ENCODE measurements around the gene STX10. TPM values are rescaled to one million over a fixed set of nuclear protein-coding genes. Genes with fewer than 3 reads are reported as not detected.

Gene STX10
- total RNA-seq, 1 experiment from 2014 or later, result 37.9 TPM

DNA sequence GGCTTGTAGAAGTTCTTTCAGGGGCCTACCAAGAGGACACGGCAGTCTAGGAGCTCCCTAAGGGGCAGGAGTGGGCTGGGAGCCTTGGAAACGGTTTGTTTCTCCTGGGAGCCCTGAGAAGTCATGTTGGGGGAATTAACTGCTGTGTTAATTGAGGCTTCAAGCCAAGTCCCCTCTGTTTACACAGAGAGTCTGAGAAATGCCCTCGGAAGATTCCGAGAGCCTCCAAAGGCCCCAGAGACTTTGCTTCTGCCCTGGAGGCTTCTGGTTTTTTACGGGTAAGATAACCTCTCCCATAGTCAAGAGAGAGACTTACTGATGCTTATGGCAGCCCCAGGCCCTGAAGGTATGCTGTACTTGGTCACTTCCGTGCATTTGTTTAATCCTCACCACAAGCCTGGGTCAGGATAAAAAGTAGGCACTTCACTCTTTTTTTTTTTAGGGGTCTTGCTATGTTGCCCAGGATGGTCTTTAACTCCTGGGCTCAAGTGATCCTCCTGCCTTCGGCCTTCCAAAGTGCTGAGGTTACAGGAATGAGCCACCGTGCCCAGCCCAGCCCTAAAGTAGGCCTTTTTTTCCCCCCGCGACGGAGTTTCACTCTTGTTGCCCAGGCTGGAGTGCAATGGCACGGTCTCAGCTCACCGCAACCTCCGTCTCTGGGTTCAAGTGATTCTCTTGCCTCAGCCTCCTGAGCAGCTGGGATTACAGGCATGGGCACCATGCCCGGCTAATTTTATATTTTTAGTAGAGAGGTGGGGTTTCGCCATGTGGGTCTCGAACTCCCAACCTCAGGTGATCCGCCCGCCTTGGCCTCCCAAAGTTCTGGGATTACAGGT lies 15.2 kb upstream of the STX10 start:
- ChIA-PET CTCF (interaction anchor here (0.6 to 1.4 kb wide), 3 partner anchors 30 to 187 kb away, joined by 3 to 4 read pairs (median 4); no protein-coding TSS in a partner anchor), POLR2A (interaction anchor here (1.3 to 7.2 kb wide), 5 partner anchors 10 to 188 kb away, joined by 3 to 101 read pairs (median 40); partner anchors contain the start of genes IER2 and STX10)
- no peaks in the 10 kb centered on the region for H3K27me3 Mint-ChIP-seq (ENCODE audit: insufficient read depth, unreplicated experiment)
- peak; percentile 32 for DNase-seq (ENCODE audit: unreplicated experiment)
- intact Hi-C loops (cut with micrococcal nuclease), result loop anchor here (5.0 kb wide), 1 partner anchor 48 kb away; the partner anchor contains the start of genes NACC1 and TRMT1
- BruUV-seq (replicated peaks), result no TSS peak
- peak overlapping the region; percentile 62 for H3K4me3 Mint-ChIP-seq (ENCODE audit: unreplicated experiment)
- no peaks in the 10 kb centered on the region for H3K9me3 Mint-ChIP-seq (ENCODE audit: unreplicated experiment)
- peak overlapping the region; percentile 85 for H3K27ac Mint-ChIP-seq (ENCODE audit: low read depth, unreplicated experiment)
- peaks cover 33% of the 10 kb centered on the region for H3K4me1 Mint-ChIP-seq (ENCODE audit: insufficient read depth, unreplicated experiment)
- no peaks in the 10 kb centered on the region for H3K36me3 Mint-ChIP-seq (ENCODE audit: insufficient read depth, unreplicated experiment)
- no peak for TF ChIP-seq CTCF (IDR thresholded peaks at IDR 0.05; ENCODE audit: unreplicated experiment)

- BruUV-seq (replicated peaks), result no TSS peak
- H3K36me3 Mint-ChIP-seq (ENCODE audit: insufficient read depth, unreplicated experiment), result no peaks in the 10 kb centered on the region
Measured at GRCh38 chr19:13164343-13165161, 14.4 kb upstream of the STX10 start.

GRCh38 chr19:13163609-13164342 lies 13.6 kb upstream of the STX10 start:
- CTCF ChIA-PET, result interaction anchor here (0.6 to 1.5 kb wide), 5 partner anchors 11 to 186 kb away, joined by 3 to 5 read pairs (median 3); partner anchors contain the start of genes IER2 and STX10
- no TSS peak for BruUV-seq (replicated peaks)
- no peaks in the 10 kb centered on the region for H3K9me3 Mint-ChIP-seq (ENCODE audit: unreplicated experiment)
- H3K27me3 Mint-ChIP-seq (ENCODE audit: insufficient read depth, unreplicated experiment), result no peaks in the 10 kb centered on the region
- peaks cover 22% of the 10 kb centered on the region for H3K4me1 Mint-ChIP-seq (ENCODE audit: insufficient read depth, unreplicated experiment)
- intact Hi-C loops (cut with micrococcal nuclease), result loop anchor here (1.0 to 5.0 kb wide), 2 partner anchors 8 to 1364 kb away; partner anchors contain the start of gene TECR
- H3K4me3 Mint-ChIP-seq (ENCODE audit: unreplicated experiment), result peak overlapping the region; percentile 62
- H3K27ac Mint-ChIP-seq (ENCODE audit: low read depth, unreplicated experiment), result peak overlapping the region; percentile 85
- peak; percentile 96 for DNase-seq (ENCODE audit: unreplicated experiment)
- POLR2A ChIA-PET, result interaction anchor here (0.9 to 7.2 kb wide), 12 partner anchors 9 to 1362 kb away, joined by 3 to 101 read pairs (median 4); partner anchors contain the start of genes DNAJB1, GCDH, IER2 and NACC1
- TF ChIP-seq CTCF (IDR thresholded peaks at IDR 0.05; ENCODE audit: unreplicated experiment), result no peak
- no peaks in the 10 kb centered on the region for H3K36me3 Mint-ChIP-seq (ENCODE audit: insufficient read depth, unreplicated experiment)

More at GRCh38 chr19:13164343-13165161, 14.4 kb upstream of the STX10 start:
- Mint-ChIP-seq H3K9me3 (ENCODE audit: unreplicated experiment) (no peaks in the 10 kb centered on the region), H3K27ac (ENCODE audit: low read depth, unreplicated experiment) (peak overlapping the region; percentile 85), H3K4me3 (ENCODE audit: unreplicated experiment) (peak overlapping the region; percentile 62), H3K4me1 (ENCODE audit: insufficient read depth, unreplicated experiment) (peaks cover 26% of the 10 kb centered on the region), H3K27me3 (ENCODE audit: insufficient read depth, unreplicated experiment) (no peaks in the 10 kb centered on the region)
- TF ChIP-seq CTCF (IDR thresholded peaks at IDR 0.05; ENCODE audit: unreplicated experiment), result no peak
- peak; percentile 82 for DNase-seq (ENCODE audit: unreplicated experiment)
- ChIA-PET CTCF (interaction anchor here (0.7 to 1.4 kb wide), 2 partner anchors 143 to 187 kb away, joined by 3 to 4 read pairs; no protein-coding TSS in a partner anchor), POLR2A (interaction anchor here (0.6 to 7.2 kb wide), 9 partner anchors 10 to 1361 kb away, joined by 3 to 101 read pairs (median 3); partner anchors contain the start of genes IER2, NACC1 and STX10)
- intact Hi-C loops (cut with micrococcal nuclease), result loop anchor here (5.0 kb wide), 2 partner anchors 47 to 1363 kb away; partner anchors contain the start of genes NACC1, TECR and TRMT1

All from MCF 10A (cell line).